Activated naive CD4-positive, alpha-beta T cell treated with Interleukin-2 at 50 U/mL for 16 hours (primary cell): ENCODE measurements around the gene TNFRSF18.

Experiments used
- DNase-seq: peaks from one replicate; pipeline ENCODE4 v3.0.0-alpha.2; 2020

TNFRSF18 gene

GRCh38 chr1:1175221-1176062 is 30.9 kb downstream of the TNFRSF18 start:
- DNase-seq: no peak

GRCh38 chr1:1173793-1174415 is 32.5 kb downstream of the TNFRSF18 start, which contains the start of gene TTLL10:
TSS of gene TTLL10 (plus strand) at chr1:1173880. CDS start at chr1:1179216, 5,336 bp downstream.
- peak; percentile 38 for DNase-seq

GRCh38 chr1:1173061-1173792 is 33.2 kb downstream of the TNFRSF18 start:
- no peak for DNase-seq

- DNase-seq: peak; percentile 44
Measured at GRCh38 chr1:1171546-1172340, 34.6 kb downstream of the TNFRSF18 start.

- DNase-seq: no peak
Measured at GRCh38 chr1:1171161-1171545, 35.2 kb downstream of the TNFRSF18 start.

GRCh38 chr1:1170215-1171091 is 35.9 kb downstream of the TNFRSF18 start:
- DNase-seq: no peak

GRCh38 chr1:1169429-1170214 is 36.8 kb downstream of the TNFRSF18 start:
- no peak for DNase-seq

GRCh38 chr1:1168451-1169411 is 37.7 kb downstream of the TNFRSF18 start:
- no peak for DNase-seq

GRCh38 chr1:1167841-1168450 is 38.4 kb downstream of the TNFRSF18 start:
- no peak for DNase-seq

- DNase-seq: no peak
Measured at GRCh38 chr1:1167398-1167821, 39.0 kb downstream of the TNFRSF18 start.

GRCh38 chr1:1166642-1167397 is 39.6 kb downstream of the TNFRSF18 start:
- no peak for DNase-seq

GRCh38 chr1:1165900-1166421 is 40.4 kb downstream of the TNFRSF18 start:
- DNase-seq: no peak

GRCh38 chr1:1165485-1165884 is 40.9 kb downstream of the TNFRSF18 start:
- no peak for DNase-seq

GRCh38 chr1:1164701-1165451 is 41.5 kb downstream of the TNFRSF18 start:
- DNase-seq: no peak

GRCh38 chr1:1164361-1164700 is 42.1 kb downstream of the TNFRSF18 start:
- no peak for DNase-seq

GRCh38 chr1:1163538-1164070 is 42.8 kb downstream of the TNFRSF18 start:
- DNase-seq: no peak
